Left hindlimb (tissue), 1 donor: ENCODE measurements around the gene GOLT1A.
"Not testable (repeated sequence)": the region's sequence is repeated elsewhere in the genome, so short reads cannot be mapped to it uniquely, and the experiment has no call there.

Experiments used
- DNase-seq: peaks from one replicate; pipeline ENCODE4 v3.0.0-alpha.2; 2018

GOLT1A gene

DNA sequence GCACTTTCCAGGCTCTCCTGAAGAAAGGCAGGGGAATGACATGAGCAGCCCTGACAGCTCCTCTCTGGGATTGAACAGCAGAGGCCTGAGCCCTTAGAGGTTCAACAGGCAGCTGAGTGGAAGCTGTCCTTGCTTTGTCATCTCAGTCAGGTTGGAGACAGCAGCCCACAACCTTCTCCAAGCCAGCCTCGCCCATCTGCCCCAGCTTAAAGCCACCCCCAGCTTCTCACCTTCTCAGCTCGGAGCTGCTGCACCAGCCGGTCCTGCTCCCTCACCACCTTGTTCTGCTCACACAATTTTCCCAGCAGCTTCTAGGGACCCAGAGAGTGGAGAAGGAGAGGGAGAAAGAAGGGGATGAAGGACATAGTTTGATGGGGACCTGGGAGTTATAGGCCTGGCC is 35.2 kb upstream of the GOLT1A start:
- no peak for DNase-seq

DNA sequence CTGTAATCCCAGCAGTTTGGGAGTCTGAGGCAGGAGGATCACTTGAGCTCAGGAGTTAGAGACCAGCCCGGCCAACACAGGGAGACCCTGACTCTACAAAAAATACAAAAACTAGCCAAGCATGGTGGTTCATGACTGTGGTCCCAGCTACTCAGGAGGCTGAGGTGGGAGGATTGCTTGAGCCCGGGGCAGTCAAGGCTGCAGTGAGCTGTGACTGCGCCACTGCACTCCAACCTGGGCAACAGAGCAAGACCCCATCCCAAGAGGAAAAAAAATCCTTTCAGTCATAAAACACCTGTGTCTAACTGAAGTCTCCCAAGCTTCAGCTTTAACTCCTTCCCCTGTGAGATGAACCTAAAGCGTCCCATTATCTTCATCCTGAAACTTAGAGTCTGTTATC is 33.1 kb upstream of the GOLT1A start:
- DNase-seq: no peak

DNA sequence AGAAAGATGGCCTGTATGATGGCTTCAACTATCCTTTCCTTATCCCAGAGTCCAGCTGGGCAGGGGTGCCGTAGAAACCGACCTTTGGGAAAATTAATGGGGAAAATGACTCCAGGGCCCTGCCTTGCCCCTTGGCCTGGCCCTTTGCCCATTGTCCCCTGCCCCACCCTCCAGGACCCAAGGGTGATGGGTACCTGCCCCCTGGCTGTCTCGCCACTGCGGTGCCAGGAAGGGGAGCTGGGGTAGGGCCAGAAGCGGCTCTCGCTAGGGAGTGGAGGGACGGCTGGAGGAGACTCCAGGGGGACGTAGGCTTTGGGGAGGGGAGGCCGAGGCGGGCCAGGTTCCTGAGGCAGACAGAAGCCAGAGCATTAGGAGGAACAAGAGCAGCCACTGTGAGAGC is 29.1 kb upstream of the GOLT1A start:
- DNase-seq: no peak

DNA sequence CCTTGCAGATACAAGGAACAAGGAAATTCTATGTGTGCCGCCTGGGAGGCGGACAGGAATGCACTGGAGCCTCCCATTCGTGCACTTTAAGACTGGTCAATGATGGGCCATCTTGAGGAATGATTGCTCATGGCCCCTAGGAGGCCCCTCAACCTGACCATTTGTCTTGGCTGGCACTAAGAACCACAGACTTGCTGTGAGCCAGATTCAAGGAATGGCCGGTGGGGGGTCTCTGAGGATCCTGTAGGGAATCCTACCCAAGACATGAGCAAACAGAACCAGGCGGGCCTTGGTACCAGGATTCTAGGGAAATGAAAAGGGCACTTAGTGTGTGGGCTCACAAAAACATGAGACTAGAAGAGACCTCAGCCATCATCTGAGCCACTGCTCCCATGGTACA is 28.1 kb upstream of the GOLT1A start:
- DNase-seq: no peak

DNA sequence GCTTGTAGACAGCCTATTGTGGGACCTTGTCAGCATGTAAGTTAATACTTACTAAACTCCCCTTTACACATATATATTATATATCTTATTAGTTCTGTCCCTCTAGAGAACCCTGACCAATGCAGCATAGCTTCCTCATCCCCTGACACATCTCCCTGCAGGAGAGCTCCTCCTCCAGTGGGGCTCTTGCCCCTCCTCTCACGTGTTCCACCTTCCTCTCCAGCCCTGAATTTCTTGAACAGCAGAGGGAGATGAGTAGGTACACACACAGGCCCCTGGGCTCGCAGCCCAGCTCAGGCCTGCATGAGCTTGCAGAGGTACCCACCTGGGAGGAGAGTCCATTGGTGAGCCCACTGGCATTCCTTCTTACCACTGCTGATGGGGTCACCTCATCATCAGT is 27.3 kb upstream of the GOLT1A start:
- no peak for DNase-seq

DNA sequence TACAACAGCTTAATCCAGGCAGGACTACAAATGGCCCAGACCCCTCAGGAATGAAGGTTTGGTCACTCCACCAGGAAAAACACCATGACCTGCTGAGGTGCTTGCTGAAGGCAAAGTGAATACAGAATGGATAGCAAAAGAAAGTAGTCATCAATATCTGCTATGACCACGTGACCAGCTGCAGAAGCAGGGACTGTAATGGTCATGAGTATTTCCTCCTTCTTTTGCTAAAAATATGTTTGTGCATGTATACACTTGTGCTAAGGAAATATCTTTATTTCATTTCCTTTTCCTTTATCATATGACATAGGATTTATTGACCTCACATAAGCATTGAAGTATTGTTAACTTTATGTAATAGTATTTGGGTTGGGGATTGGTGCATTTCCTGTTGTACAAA is 26.4 kb upstream of the GOLT1A start:
- DNase-seq: no peak

DNA sequence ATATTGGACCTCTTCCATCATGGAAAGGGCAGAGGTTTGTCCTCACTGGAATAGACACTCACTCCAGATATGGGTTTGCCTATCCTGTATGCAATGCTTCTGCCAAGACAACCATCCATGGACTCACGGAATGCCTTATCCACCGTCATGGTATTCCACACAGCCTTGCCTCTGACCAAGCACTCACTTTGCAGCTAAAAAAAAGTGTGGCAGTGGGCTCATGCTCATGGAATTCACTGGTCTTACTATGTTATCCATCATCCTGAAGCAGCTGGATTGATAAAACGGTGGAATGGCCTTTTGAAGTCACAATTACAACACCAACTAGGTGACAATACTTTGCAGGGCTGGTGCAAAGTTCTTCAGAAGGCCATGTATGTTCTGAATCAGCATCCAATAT is 25.6 kb upstream of the GOLT1A start:
- DNase-seq: not testable (repeated sequence)

DNA sequence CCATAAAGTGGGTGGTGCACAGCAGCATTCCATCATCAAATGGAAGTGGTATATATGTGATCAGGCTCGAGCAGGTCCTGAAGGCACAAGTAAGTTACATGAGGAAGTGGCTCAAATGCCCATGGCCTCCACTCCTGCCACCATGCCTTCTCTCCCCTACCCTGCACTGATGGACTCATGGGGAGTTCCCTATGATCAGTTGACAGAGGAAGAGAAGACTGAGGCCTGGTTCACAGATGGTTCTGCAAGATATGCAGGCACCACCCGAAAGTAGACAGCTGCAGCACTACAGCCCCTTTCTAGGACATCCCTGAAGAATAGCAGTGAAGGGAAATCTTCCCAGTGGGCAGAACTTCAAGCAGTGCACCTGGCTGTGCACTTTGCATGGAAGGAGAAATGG is 24.7 kb upstream of the GOLT1A start:
- not testable (repeated sequence) for DNase-seq

DNA sequence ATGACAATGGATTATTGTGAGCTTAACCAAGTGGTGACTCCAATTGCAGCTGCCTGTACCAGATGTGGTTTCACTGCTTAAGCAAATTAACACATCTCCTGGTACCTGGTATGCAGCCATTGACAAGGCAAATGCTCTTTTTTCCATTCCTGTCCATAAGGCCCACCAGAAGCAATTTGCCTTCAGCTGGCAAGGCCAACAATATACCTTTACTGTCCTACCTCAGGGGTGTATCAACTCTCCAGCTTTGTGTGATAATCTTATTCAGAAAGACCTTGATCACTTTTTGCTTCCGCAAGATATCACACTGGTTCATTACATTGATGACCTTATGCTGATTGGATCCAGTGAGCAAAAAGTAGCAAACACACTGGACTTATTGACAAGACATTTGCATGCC is 23.7 kb upstream of the GOLT1A start:
- DNase-seq: not testable (repeated sequence)

DNA sequence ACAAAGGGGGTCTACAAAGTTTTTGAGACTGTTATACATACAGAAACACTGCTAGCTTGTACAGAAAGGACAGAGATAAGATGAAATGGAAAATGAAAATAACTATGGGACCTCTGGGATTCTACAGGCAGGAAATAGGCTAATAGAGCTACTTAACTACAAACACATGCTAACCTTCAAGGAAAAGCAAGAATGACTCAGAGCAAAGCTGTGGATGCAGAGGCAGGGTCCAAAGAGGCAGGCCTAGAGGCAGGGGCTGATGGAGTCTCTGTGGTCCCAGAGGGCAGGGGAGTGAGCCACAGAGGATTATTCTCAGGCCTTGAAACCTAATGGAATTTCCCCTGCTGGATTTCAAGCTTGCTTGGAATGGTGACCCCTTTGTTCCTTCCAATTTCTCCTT is 18.7 kb upstream of the GOLT1A start:
- no peak for DNase-seq

DNA sequence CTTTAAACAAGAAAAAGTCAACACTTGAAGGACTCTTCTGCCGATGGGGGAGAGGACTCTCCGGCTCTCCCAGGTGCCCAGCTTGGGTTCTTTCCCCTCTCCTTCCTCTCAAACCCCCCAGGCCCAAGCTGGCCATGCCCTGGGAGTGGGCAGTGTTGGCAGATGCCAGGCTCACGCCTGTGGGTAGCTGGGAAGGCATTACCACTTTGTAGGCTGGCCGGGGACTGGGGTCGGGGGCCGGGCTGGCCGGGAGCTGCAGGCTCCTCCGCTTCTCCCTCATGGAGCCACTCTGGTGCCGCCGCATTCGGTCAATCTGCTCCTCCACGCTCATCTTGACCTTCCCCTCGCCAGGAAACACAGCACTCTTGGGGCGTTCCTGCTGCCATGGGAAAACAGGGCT is 16.4 kb upstream of the GOLT1A start:
- DNase-seq: no peak

DNA sequence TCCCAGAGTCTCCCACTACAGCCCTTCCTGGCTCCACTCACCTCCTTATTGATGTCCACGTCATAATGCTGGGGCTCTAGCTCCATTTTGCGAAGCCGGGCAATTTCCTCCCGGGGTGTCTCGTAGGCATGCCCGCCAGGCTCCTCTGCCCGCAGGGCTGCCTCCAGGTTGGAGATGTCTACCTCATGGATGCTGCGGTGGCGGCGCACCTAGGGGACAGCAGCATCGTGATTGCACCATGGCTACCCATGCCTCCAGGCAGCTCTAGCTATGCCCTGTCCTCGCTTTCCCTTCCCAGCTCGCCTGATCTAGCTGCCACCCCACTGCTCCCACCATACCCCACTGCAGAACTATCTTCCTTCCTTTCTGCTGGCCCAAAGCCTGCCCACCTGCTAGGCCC is 15.1 kb upstream of the GOLT1A start:
- no peak for DNase-seq

DNA sequence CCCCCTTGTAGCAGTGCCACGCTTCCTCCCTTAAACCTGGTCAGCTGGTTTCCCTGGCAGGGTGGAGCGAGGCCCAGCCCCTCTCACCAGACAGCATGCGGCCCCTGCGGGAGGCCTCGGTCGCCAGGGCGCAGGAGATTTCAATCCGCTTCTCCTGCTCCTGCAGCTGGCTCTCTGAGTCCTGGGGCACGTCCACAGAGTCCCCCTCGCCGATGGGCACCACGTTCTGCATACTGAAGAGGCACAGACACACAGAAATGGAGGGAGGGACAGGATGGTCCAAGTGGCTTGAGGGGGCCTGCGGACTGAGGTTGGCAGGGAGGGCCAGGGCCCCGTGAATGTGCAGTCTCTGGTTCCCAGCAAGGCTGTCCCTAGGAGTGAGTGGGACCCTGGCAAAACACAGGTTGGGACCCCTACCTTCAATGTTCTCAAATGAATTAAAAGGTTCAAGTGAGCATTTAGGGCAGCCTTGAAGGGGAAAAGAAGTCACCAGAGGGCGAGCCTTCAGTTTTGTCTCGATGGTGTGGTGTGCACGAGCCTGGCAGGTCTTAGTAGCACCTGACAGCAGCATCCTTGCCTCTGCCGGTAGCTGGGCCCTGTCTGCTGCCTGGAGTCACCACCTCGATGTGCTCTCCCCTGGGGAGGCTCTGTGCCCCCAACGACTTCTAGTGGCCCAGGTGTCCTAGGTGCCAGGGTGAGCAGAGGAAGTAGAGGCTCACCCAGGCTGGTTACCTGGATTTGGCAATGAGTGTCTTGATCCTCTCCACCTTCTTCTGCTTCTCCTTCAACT is 14.4 kb upstream of the GOLT1A start:
- no peak for DNase-seq

DNA sequence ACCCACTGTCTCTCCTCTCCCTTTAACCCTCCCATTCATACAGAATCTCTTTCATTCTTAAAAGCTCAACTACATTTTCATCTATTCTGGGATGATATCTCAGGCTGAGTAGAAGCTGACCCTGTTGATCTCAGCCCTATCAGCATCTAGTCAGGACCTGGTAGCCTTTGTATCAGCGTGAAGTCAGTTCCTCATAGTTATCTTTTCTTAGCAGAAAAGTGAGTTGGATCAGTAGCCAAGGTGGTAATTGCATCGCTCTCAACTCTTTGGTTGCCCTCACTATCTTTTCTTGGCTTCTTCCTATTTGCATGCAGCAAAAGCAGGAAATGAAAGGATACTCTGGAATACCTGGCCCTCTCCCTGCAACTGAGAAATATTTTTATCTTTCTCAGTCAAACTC is 13.6 kb upstream of the GOLT1A start:
- DNase-seq: no peak

DNA sequence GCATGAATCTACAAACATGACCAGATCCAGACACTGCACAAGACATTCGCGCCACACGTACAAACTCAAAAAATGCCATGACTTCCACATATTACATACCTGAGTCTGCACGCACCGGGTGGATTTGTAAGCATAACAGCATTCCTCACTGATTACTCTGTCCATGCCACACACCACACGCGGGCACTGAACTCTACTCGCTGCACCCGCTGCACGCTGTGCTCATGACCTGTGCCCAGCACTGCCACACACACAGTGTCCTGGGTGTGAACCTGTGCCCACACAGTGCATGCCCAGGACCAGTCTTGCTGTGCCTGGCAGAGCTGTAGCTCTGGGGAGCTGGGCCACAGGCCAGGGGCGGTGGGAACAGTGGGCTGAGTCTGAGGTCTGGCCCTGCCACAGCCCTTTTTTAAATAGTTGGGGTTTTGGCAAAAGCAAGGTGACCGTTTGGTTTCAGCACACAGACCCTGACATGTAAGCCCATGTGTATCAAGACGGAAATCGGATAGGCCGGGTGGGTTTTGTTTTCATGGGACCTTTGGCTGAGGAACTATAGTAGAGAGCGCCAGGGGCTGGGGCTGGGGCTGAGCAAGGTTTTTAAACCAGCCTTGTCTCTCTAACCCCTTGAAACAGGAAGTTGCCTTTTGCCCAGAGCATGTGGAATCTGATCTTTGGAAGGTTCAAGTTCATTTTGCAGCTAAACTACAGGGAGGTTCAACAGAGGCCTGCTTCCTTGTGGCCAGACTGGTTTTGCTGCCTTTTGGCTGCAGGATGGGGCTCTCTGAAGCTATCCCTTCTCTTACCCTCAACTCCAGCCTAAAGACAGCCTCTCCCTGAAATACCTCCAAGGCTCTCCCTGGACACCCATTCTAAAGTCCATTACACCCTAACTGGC is 12.3 kb upstream of the GOLT1A start:
- no peak for DNase-seq

DNA sequence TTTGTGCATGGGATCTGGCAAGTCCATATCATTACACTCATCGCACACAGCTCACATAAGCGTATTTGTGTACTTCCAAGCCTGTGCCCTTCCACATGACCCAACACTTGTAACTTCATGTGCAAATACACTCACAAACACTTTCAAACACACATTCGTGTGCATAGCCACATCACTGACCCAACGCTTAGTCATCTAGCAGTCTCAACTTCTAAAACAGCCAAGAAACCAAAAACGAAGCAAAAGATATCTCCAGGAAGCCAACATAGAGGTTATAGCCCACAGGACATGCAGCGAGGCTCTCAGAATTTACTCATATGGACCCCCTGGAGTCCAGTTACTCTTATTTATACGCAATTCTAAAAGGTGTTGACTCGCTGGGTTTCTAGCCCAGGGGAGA is 10.9 kb upstream of the GOLT1A start:
- DNase-seq: no peak

DNA sequence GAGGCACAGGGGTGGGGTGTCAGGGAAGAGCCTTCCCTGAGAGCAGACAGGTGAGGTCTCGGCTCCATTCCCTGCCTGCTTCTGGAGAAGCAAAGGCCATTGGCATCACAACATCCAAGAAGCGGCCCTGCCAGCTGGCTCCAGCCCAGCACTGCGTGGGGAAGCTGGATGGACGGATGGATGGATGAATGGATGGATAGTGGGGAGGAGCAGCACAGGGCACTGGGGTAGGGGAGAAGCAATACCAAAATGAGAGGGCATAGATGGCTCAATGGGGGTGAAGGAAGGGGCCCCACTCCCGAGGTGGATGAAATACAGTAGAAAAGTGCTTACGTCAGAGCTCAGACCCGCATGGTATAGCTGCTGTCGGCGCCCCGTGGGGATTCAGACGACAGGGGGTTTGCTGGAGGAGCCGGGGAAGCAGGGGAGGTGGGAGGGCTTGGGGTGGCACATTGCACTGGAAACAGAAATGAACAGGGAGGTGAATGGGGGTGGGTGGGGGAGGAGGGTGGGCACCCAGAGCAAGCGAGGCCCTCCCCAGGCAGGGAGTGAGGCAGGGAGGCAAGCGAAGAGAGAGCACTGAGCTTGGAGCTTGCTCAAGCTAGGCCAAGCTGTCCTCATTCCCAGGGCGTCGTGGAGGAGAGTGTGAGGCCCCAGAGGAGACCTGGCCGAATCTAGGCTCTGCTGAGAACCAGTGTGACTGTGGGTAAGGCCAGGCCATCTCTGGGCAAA is 9.5 kb upstream of the GOLT1A start:
- no peak for DNase-seq

DNA sequence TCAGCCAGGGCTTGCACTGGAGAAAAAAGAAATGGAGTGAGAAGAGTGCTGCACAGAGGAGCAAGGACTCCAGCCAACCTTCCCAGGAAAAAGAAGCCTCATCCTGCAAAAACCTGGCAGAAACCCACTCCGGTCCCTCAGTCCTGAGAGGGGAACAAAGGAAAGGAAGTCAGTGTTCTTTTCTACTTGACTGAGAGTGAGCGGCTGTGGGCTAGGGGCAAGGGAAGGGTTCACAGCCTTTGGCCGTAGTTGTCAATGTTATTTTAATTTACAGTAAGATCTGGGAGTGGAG is 8.9 kb upstream of the GOLT1A start:
- DNase-seq: peak; percentile 50

DNA sequence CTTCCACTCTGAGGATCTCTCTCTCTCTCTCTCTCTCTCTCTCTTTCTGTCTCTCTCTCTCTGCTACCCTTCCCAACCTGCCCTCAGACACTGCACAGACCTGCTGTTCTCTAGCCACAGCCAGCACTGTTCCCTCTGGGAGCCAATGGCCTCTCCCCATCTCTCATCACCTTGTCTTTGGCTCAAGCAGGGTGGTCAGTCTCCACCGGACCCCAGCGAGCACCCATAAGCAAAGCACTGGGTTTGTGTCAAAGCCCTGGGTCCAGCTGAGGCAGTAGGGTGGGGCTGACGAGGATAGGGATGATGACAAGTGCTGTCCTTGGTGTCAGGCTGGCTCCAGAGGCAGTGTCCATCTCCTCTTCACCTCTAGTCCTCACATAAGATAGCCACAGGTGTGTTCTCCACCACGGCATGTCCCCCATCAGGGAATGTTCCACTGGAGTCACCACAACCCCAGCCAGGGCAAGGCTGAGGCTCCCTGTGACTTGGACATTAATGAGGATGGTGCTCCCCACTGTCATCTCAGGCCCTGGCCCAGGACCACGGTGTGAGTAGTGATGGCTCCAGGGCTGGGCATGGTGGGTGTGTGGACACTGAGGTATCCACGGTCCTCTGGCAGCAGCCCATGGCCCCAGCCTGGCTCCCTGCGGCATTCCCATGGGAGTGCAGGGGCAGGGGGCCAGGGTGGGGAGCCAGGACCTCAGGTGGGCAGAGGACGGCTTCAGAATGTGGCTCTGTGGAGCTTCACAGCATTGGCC is 8.4 kb upstream of the GOLT1A start:
- no peak for DNase-seq

DNA sequence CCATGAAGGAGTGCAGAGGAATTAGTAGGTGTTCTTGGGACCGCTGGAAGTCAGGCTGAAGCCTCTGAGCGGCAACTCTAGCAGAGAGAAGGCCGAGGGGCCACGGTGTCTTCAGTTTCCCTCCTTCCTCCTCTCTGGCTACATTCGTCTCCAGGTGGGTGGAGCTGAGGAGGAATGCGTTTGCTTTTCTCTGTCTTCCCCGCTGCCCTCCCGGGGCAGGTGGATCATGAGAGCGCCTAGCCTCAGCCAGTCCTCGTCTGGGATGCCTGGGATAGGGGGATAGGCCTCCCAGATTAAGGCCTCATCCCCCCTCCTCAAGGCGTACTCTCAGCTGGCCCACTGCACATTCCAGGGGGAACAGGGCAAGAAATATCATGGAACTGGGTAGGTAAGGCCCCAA is 7.5 kb upstream of the GOLT1A start:
- no peak for DNase-seq

DNA sequence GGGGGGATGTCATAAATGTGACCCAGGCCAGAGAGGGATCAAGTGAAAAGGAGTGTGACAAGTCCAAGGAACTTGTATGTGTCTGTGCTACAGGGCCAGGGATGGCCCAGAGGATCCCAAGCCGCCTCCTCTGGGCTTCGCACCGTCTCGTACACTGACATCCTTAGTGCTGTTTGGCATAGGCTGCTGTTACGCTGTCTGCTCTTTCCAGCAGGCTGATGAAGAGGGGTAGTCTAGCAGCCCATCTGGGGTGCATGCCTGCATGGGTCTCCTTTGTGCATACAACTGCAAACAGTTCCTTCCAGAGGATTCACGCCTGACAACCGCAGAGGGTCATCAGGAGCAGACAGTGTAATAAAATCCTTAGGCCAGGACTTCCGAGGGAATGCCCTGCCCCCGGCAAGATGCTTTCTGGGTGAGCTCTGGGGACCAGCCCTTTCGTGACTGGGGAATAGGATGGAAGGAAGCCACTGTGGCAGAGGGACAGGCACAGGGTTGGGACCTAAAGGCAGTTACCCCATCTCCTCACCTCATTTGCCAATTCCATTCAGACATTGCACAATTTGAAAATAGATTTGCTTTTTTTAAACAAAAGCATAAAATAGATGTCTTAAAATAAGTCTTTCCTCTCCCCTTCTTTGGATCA is 6.3 kb upstream of the GOLT1A start:
- DNase-seq: no peak

DNA sequence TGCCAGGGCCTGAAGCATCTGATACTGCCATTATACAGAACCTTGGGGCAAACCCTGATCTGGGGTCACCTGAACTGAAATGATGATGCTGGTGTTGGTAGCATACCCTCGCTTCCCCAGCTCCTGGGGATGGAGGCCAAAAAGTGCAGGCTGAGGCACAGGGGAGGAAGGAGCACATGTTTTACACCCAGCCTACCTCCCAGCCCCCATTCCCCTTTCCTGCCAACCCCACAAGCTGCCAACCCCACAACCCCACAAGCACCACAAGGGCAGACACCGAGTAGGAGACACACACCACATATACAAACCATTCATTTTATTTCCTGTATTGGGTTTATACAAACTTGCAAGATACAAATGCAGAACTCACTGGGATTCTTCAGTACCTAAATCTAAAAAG is 4.8 kb upstream of the GOLT1A start:
- DNase-seq: no peak

DNA sequence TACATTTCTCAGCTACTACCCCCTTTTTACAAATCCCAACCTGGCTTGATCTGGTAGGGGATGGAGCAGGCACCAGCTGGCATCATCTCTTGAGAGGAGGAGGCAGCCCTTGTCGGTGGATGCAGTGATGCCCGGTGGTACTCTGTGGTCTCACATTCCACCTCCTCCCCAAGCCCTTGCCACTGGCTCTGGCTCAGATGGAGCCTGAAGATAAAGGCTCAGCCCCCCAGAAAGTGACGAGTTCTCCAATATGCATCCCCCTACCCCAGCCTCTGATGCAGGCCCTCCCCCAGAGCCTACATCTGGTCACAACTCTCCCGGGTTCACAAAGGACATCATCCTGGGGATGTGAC is 3.8 kb upstream of the GOLT1A start:
- DNase-seq: no peak
